SHP77 treated with DMSO at 0.1 percent for 48 hours (cell line): ENCODE data around the gene XPO4.

ENCODE experiments used
- DNase-seq: peaks from one replicate; lab custom pipeline; 2025; lab: John Stamatoyannopoulos, UW

The XPO4 gene

GRCh38 chr13:20826843-20827560, 75.5 kb downstream of the XPO4 start:
- no peak for DNase-seq

GRCh38 chr13:20826301-20826700, 76.2 kb downstream of the XPO4 start:
- DNase-seq = no peak

DNA sequence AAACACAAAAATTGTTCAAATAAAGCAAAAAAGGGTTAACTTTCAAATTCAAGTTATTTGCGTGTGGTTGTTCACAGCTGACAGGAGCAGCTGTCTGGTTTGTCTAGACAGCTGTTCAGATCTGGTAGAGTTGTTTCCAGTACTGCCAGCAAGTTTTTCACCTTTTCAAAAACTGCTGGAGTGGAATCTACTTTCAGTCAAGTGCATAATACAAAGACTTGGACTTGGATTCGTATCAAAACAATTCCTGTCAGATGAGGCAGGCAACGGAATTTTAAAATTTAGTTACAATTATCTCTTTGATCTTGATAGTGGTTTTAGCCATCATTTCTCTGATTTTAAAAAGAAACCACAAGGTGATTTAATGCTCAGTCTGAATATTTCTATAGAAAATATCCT, 77.1 kb downstream of the XPO4 start:
- DNase-seq = peak; percentile 7

GRCh38 chr13:20824762-20825476, 77.6 kb downstream of the XPO4 start:
- no peak for DNase-seq

- DNase-seq = no peak
Observed at GRCh38 chr13:20823071-20823470, 79.5 kb downstream of the XPO4 start.

DNA sequence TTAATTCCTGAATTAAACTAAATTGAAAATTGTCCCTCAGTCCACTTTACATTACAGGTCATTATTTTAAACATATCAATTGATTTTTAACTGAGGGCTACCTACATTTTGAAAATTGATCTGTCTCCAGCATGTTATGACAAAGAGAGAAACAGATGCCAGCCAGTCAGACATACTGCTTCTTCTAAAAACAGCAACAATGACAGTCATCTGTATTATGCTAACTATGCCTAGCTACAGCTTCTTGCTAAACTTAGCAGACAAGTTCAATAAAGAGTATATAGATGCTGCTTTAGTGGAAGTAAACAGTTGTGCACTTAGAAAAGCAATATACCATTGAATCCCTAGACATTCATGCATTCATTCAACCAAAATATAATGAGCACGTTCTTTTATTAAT, 80.1 kb downstream of the XPO4 start:
- no peak for DNase-seq

DNA sequence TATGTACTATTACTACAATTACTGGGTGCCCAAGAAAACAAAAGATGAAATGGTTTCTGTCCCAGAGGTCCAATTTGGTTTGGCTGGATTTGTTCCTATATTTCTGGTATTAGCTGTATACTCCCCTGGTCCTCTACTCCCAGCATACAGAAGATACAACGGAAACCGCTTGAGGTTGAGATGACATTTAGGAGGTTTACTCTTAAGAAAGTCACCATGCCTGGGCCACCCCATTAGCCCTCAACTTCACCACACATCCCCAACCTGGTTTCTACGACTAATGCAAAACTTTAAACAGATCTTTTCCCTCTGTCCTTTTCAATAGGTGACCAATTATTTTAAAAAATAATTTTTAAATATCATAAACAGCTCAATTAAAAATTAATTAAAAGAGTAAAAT, 82.8 kb downstream of the XPO4 start:
- DNase-seq = no peak

DNA sequence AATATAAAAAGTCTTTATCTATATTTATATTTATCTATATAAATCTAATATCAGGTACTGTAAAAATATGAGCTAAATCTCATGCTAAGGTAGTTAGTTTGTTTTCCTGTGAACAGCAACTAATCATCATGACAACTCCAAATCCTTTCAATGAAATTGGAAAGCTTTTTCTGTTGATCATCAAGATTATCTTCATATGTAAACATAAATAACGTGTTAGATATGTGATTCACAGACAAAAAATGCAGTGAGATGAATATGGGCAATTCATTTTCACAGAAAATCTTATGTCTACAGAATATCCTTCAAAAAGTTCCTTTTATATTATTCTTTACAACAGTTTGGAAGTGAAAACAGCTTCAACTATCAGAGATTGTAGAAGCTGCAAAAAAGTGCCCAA, 87.1 kb downstream of the XPO4 start:
- DNase-seq = no peak

DNA sequence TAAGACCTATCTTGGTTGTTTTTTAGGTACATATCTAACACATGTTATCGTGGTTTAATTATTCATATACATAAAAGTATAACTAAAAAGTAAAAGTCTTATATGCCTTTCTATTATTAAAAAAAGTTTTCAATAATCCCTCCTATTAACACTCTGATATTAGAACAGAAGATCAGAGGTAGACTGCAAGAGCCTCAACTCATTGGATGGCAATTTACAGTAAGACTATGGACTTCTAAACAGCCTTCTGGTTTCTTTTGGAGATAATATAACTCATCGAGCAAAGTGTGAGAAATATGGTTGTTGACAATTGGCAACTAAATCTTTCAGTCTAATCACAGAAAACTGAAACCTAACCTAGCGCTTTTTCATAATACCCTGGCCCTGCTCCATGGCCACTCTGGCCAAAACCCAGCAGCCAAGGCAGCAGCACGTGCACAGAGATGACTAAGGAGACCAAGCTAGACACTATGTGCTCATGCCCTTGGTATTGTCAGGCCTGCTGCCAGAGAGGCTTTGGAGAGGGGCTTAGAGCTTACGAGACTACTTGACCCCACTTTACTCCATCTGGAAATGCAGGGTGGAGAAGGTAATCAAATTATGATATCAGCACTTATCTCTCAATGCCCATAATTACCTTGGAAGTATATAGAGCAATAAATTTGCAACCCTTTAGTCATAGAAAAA, 88.2 kb downstream of the XPO4 start:
- peak; percentile 41 for DNase-seq

- DNase-seq = no peak
Observed at GRCh38 chr13:20812890-20813289, 89.7 kb downstream of the XPO4 start.

GRCh38 chr13:20810808-20811207, 91.7 kb downstream of the XPO4 start:
- DNase-seq = no peak

GRCh38 chr13:20808874-20809273, 93.7 kb downstream of the XPO4 start:
- no peak for DNase-seq

- no peak for DNase-seq
Observed at GRCh38 chr13:20803180-20803965, 99.2 kb downstream of the XPO4 start.

GRCh38 chr13:20801707-20802106, 100.8 kb downstream of the XPO4 start:
- DNase-seq = no peak

GRCh38 chr13:20799726-20800416, 102.7 kb downstream of the XPO4 start:
- no peak for DNase-seq

DNA sequence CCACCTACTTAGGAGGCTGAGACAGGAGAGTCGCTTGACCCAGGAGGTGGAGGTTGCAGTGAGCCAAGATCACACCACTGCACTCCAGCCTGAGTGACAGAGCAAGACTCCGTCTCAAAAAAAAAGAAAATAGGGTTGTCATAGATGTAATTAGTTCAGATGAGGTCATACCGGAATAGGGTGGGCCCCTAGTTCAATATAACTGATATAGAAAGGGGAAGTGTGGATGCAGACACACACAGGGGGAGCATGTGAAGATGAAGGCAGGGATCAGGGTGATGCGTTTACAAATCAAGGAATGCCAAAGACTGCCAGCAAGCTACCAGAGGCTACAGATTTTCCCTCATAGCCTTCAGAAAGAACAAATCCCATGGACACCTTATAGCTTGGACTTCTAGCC, 104.5 kb downstream of the XPO4 start:
- DNase-seq = no peak

- DNase-seq = no peak
Observed at GRCh38 chr13:20796791-20797508, 105.6 kb downstream of the XPO4 start.

- DNase-seq = no peak
Observed at GRCh38 chr13:20789665-20790064, 112.9 kb downstream of the XPO4 start.

DNA sequence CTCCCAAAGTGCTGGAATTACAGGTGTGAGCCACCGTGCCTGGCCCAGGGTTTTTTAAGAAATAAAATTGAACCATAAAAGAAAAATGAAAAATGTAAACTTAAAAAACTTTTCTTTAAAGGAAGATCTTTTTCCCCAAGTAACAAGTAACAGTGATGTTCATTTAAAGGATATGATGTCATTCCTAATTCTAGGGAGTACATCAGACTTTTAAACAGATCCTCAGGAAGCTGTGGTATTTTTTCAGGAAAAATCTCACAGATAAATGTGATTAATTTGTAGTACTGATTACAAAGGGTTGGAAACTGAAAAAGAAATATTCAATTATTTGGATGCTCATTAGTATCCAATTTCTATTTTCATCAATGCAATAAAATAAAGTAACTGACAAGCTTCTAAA, 114.2 kb downstream of the XPO4 start:
- DNase-seq = no peak

DNA sequence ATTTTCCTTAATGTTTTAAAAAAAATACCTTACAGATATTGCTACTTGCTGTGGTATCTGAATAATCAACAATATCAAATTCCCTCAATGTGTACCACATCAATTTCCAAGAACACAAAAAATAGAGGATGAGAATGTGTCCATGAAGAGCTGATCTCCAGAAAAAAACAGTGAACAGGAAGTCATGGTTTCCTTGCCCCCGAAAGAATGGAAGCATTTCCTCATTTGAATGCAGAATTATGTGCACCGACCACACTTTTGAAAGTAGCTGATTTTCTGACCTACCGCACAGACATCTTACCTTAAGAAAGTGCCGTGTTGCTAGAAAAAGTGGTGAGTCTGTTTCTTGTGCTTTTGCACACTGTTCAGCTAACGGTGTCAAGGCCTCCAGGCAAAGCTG, 115.4 kb downstream of the XPO4 start:
- DNase-seq = no peak

GRCh38 chr13:20782116-20782708, 120.3 kb downstream of the XPO4 start:
- no peak for DNase-seq
